ENCODE data around the gene ITGB5. TPM values are rescaled to one million over a fixed set of nuclear protein-coding genes. Genes with fewer than 3 reads are reported as not detected.

Gene ITGB5
- total RNA-seq, 1 donor from 2014 or later: not detected

- Mint-ChIP-seq H3K9me3 (no peaks in the 10 kb centered on the region), H3K4me1 (no peaks in the 10 kb centered on the region), H3K4me3 (no peak overlapping the region), H3K27me3 (peaks cover 7% of the 10 kb centered on the region), H3K27ac (no peak overlapping the region), H3K36me3 (ENCODE audit: low read depth) (no peaks in the 10 kb centered on the region)
- no peak for ATAC-seq (ENCODE audit: low read depth)
- intact Hi-C loops (cut with micrococcal nuclease): no loop called here
- CTCF ChIA-PET: no interaction called here
- POLR2A ChIA-PET: no interaction called here
- DNase-seq: no peak
- no peak for TF ChIP-seq CTCF (IDR thresholded peaks at IDR 0.05)
Observed at GRCh38 chr3:124815781-124816180, 71.4 kb downstream of the ITGB5 start.

GRCh38 chr3:124814620-124815421, 72.3 kb downstream of the ITGB5 start:
- CTCF ChIA-PET: no interaction called here
- H3K27ac Mint-ChIP-seq: no peak overlapping the region
- POLR2A ChIA-PET: no interaction called here
- ATAC-seq (ENCODE audit: low read depth) (no peak), DNase-seq (no peak)
- H3K27me3 Mint-ChIP-seq: peaks cover 5% of the 10 kb centered on the region
- no peaks in the 10 kb centered on the region for H3K36me3 Mint-ChIP-seq (ENCODE audit: low read depth)
- H3K4me1 Mint-ChIP-seq: no peaks in the 10 kb centered on the region
- no peak for TF ChIP-seq CTCF (IDR thresholded peaks at IDR 0.05)
- H3K9me3 Mint-ChIP-seq: no peaks in the 10 kb centered on the region
- intact Hi-C loops (cut with micrococcal nuclease): no loop called here
- no peak overlapping the region for H3K4me3 Mint-ChIP-seq

- H3K4me3 Mint-ChIP-seq: no peak overlapping the region
- no peak for TF ChIP-seq CTCF (IDR thresholded peaks at IDR 0.05)
- H3K27ac Mint-ChIP-seq: no peak overlapping the region
- peaks cover 7% of the 10 kb centered on the region for H3K27me3 Mint-ChIP-seq
- DNase-seq (no peak), ATAC-seq (ENCODE audit: low read depth) (no peak)
- no peaks in the 10 kb centered on the region for H3K4me1 Mint-ChIP-seq
- CTCF ChIA-PET: no interaction called here
- intact Hi-C loops (cut with micrococcal nuclease): no loop called here
- POLR2A ChIA-PET: no interaction called here
- H3K36me3 Mint-ChIP-seq (ENCODE audit: low read depth): no peaks in the 10 kb centered on the region
- no peaks in the 10 kb centered on the region for H3K9me3 Mint-ChIP-seq
Observed at GRCh38 chr3:124813541-124813940, 73.6 kb downstream of the ITGB5 start.

GRCh38 chr3:124812291-124813265, 74.6 kb downstream of the ITGB5 start:
- POLR2A ChIA-PET: no interaction called here
- no peaks in the 10 kb centered on the region for H3K9me3 Mint-ChIP-seq
- TF ChIP-seq CTCF (IDR thresholded peaks at IDR 0.05): no peak
- H3K27me3 Mint-ChIP-seq: peaks cover 4% of the 10 kb centered on the region
- ATAC-seq (ENCODE audit: low read depth): no peak
- DNase-seq: no peak
- H3K27ac Mint-ChIP-seq: no peak overlapping the region
- H3K4me1 Mint-ChIP-seq: no peaks in the 10 kb centered on the region
- intact Hi-C loops (cut with micrococcal nuclease): no loop called here
- H3K36me3 Mint-ChIP-seq (ENCODE audit: low read depth): no peaks in the 10 kb centered on the region
- CTCF ChIA-PET: no interaction called here
- no peak overlapping the region for H3K4me3 Mint-ChIP-seq

- intact Hi-C loops (cut with micrococcal nuclease): no loop called here
- DNase-seq (no peak), ATAC-seq (ENCODE audit: low read depth) (no peak)
- ChIA-PET POLR2A (no interaction called here), CTCF (no interaction called here)
- Mint-ChIP-seq H3K36me3 (ENCODE audit: low read depth) (no peaks in the 10 kb centered on the region), H3K9me3 (no peaks in the 10 kb centered on the region), H3K4me1 (no peaks in the 10 kb centered on the region), H3K27me3 (peaks cover 4% of the 10 kb centered on the region), H3K27ac (no peak overlapping the region), H3K4me3 (no peak overlapping the region)
- no peak for TF ChIP-seq CTCF (IDR thresholded peaks at IDR 0.05)
Observed at GRCh38 chr3:124811436-124811835, 75.7 kb downstream of the ITGB5 start.
